ENCODE measurements around the gene GPX2. TPM values are rescaled to one million over a fixed set of nuclear protein-coding genes. Genes with fewer than 3 reads are reported as not detected.

Gene GPX2
- total and polyA plus RNA-seq, 2 of the 8 experiments (the other 6 are each of a cell fraction or from before 2014, with no cell fraction given) = 0.30 to 0.89 TPM

DNA sequence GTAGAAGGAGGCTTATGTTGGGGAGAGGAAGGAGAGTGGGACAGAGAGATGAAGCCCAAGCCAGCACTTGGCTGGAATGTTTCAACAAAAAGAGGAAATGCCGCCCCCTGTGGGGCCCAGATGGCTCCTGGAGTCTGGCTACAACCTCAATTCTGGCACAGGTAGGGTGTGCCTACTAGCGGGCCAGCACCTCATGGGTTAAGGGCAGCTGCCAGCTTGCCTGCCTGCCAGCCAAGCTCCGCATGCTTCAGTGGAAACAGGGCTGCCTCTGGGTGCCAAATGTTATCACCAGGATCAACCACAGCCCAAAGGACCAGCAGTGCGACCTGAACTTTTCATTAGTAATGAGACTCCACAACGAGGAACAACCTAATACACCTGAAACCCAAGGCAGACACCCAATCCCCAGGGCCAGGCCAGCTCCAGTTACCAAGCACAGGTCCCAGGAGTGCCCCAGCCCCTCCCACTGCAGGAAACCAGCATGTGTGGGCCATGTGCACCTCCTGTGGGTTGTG is 18.3 kb upstream of the GPX2 start (continued):
- TF ChIP-seq, protein P1, sequence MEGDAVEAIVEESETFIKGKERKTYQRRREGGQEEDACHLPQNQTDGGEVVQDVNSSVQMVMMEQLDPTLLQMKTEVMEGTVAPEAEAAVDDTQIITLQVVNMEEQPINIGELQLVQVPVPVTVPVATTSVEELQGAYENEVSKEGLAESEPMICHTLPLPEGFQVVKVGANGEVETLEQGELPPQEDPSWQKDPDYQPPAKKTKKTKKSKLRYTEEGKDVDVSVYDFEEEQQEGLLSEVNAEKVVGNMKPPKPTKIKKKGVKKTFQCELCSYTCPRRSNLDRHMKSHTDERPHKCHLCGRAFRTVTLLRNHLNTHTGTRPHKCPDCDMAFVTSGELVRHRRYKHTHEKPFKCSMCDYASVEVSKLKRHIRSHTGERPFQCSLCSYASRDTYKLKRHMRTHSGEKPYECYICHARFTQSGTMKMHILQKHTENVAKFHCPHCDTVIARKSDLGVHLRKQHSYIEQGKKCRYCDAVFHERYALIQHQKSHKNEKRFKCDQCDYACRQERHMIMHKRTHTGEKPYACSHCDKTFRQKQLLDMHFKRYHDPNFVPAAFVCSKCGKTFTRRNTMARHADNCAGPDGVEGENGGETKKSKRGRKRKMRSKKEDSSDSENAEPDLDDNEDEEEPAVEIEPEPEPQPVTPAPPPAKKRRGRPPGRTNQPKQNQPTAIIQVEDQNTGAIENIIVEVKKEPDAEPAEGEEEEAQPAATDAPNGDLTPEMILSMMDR (IDR thresholded peaks at IDR 0.05; ENCODE audit: control extremely low read depth in 1 of 3, insufficient read depth in 1 of 3, low read depth in 1 of 3, low read length in 3 of 3) = peak; percentile 48 to 67 (median 63)
